HL-60 (cell line): Measurements from ENCODE around the gene QRFP.

Experiments
- DNase-seq, 2 experiments: peaks; one replicate each; pipeline ENCODE4 v3.0.0-alpha.2; 2010 to 2020; ENCODE audit warnings: low read depth in 1 of 2, low spot score in 1 of 2
- H3K27ac ChIP-seq: fragments of 250-450 bp; sonication (Bioruptor Pico); replicated peaks from 2 replicates; pipeline ENCODE4 v1.5.1; 2020; ENCODE audit warnings: mild to moderate bottlenecking, moderate library complexity
- H3K27me3 ChIP-seq: fragments of 250-450 bp; sonication (Bioruptor Pico); 2 replicates; pipeline ENCODE4 v1.5.1; 2021; ENCODE audit warnings: mild to moderate bottlenecking, moderate library complexity; ENCODE audit not compliant: insufficient read depth, poor library complexity, severe bottlenecking
- H3K4me3 ChIP-seq: replicated peaks from 2 replicates; pipeline ENCODE4 v1.5.1; 2011; ENCODE audit warnings: mild to moderate bottlenecking, control low read depth, low read length; ENCODE audit not compliant: insufficient read depth
- CTCF ChIP-seq: IDR thresholded peaks from one replicate; pipeline ENCODE4 v1.5.1; 2011; ENCODE audit warnings: low read length, control low read depth, inconsistent platforms; ENCODE audit not compliant: insufficient read depth
- GABPA ChIP-seq: IDR thresholded peaks from 2 replicates; pipeline ENCODE4 v1.6.1; 2012; ENCODE audit warnings: low read depth
- POLR2AphosphoS5 ChIP-seq: IDR thresholded peaks from 2 replicates; pipeline ENCODE4 v1.6.1; 2012; ENCODE audit warnings: low read depth
- REST ChIP-seq: IDR thresholded peaks from 2 replicates; pipeline ENCODE4 v1.6.1; 2012; ENCODE audit warnings: low read depth; ENCODE audit not compliant: insufficient replicate concordance
- SPI1 ChIP-seq: IDR thresholded peaks from 2 replicates; pipeline ENCODE4 v1.6.1; 2012; ENCODE audit warnings: low read depth, mild to moderate bottlenecking, borderline replicate concordance

QRFP gene

GRCh38 chr9:130934702-130935647, 38.4 kb upstream of the QRFP start:
- TF ChIP-seq CTCF: no peak
- no peak for TF ChIP-seq SPI1
- TF ChIP-seq POLR2AphosphoS5: no peak
- TF ChIP-seq GABPA: no peak
- TF ChIP-seq REST: no peak
- Histone ChIP-seq H3K4me3 (no peak overlapping the region), H3K27me3 (peaks cover 23% of the 10 kb centered on the region), H3K27ac (no peak overlapping the region)
- DNase-seq: no peak

- Histone ChIP-seq H3K27me3 (peaks cover 22% of the 10 kb centered on the region), H3K4me3 (no peak overlapping the region), H3K27ac (no peak overlapping the region)
- TF ChIP-seq CTCF: no peak
- no peak for TF ChIP-seq REST
- TF ChIP-seq POLR2AphosphoS5: no peak
- TF ChIP-seq SPI1: no peak
- no peak for TF ChIP-seq GABPA
- DNase-seq: no peak
These were observed 37.6 kb upstream of the QRFP start for GRCh38 chr9:130934246-130934645.

GRCh38 chr9:130933114-130934046, 36.8 kb upstream of the QRFP start:
- H3K27me3 ChIP-seq: peaks cover 22% of the 10 kb centered on the region
- no peak overlapping the region for H3K4me3 ChIP-seq
- TF ChIP-seq GABPA (no peak), SPI1 (no peak), POLR2AphosphoS5 (no peak), REST (no peak), CTCF (no peak)
- no peak for DNase-seq
- no peak overlapping the region for H3K27ac ChIP-seq
